ENCODE measurements around the gene ZNF284. TPM values are rescaled to one million over a fixed set of nuclear protein-coding genes. Genes with fewer than 3 reads are reported as not detected.

Gene ZNF284
- total RNA-seq, 1 experiment from 2014 or later, result 1.7 TPM

DNA sequence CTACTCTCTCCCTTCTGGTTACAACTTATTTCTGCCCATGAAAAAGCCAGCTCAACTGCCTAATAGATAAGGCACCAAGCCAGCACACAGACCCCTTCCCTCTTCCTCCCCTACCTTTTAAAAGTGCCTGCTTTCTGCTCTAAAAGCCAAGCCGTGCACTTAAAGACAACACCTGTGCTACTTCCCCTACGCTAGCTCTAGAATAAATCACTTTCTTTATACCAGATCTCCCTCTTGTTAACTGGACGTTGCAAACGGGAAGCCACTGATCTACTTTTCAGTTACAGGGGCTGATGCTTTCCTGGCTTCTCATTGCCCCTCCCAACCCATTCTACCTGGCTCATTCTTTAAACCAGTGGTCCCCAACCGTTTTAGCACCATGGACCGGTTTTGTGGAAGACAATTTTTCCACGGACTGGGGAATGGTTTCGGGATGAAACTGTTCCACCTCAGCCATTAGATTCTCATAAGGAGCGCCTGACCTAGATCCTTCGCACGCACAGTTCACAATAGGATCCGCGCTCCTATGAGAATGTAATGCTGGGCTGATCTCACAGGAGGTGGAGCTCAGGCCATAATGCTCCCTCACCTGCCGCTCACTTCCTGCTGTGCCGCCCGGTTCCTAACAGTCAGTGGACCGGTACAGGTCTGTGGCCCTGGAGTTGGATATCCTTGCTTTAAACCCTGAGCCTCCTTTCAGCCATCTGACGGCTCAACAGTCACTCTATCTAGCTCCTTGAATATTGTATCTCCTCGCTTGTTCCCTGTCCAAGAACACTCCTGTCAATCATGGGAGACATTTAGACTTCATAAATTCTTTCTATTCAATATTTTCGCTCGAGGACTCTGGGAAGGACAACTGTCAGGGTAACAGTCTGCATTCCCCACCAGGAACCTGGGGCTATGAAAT lies 21.0 kb upstream of the ZNF284 start:
- Mint-ChIP-seq H3K36me3 (peaks cover 11% of the 10 kb centered on the region), H3K4me3 (peak overlapping the region; percentile 95), H3K9me3 (peaks cover 40% of the 10 kb centered on the region), H3K27ac (0 out of 2 replicates have a peak overlapping the region, but pooled peaks have one; percentile 63), H3K4me1 (peaks cover 4% of the 10 kb centered on the region; the same call in 1 of the 2 replicates), H3K27me3 (ENCODE audit: low read depth) (peaks cover 20% of the 10 kb centered on the region)
- DNase-seq (ENCODE audit: low spot score) (peak; percentile 24), ATAC-seq (no peak; the same call in 1 of the 2 replicates)
- TF ChIP-seq MXD4 (CRISPR knock-in tag; IDR thresholded peaks at IDR 0.05; ENCODE audit: borderline replicate concordance) (no peak), ZNF121 (CRISPR knock-in tag; IDR thresholded peaks at IDR 0.05) (no peak), FOXK1 (CRISPR knock-in tag; IDR thresholded peaks at IDR 0.05) (no peak), NR2C2 (CRISPR knock-in tag; IDR thresholded peaks at IDR 0.05) (no peak), ZNF423 (CRISPR knock-in tag; IDR thresholded peaks at IDR 0.05) (no peak), NR3C1 (CRISPR knock-in tag; conservative IDR thresholded peaks at IDR 0.05; ENCODE audit: low read depth) (no peak), IRF2 (CRISPR knock-in tag; IDR thresholded peaks at IDR 0.05; ENCODE audit: borderline replicate concordance, low read depth) (no peak), ETV6 (CRISPR knock-in tag; IDR thresholded peaks at IDR 0.05) (no peak), GTF2I (CRISPR knock-in tag; conservative IDR thresholded peaks at IDR 0.05) (no peak), ZNF416 (CRISPR knock-in tag; IDR thresholded peaks at IDR 0.05) (no peak), MYBL2 (CRISPR knock-in tag; IDR thresholded peaks at IDR 0.05) (no peak), GABPB1 (CRISPR knock-in tag; IDR thresholded peaks at IDR 0.05) (no peak)
- TF ChIP-seq, protein P1, sequence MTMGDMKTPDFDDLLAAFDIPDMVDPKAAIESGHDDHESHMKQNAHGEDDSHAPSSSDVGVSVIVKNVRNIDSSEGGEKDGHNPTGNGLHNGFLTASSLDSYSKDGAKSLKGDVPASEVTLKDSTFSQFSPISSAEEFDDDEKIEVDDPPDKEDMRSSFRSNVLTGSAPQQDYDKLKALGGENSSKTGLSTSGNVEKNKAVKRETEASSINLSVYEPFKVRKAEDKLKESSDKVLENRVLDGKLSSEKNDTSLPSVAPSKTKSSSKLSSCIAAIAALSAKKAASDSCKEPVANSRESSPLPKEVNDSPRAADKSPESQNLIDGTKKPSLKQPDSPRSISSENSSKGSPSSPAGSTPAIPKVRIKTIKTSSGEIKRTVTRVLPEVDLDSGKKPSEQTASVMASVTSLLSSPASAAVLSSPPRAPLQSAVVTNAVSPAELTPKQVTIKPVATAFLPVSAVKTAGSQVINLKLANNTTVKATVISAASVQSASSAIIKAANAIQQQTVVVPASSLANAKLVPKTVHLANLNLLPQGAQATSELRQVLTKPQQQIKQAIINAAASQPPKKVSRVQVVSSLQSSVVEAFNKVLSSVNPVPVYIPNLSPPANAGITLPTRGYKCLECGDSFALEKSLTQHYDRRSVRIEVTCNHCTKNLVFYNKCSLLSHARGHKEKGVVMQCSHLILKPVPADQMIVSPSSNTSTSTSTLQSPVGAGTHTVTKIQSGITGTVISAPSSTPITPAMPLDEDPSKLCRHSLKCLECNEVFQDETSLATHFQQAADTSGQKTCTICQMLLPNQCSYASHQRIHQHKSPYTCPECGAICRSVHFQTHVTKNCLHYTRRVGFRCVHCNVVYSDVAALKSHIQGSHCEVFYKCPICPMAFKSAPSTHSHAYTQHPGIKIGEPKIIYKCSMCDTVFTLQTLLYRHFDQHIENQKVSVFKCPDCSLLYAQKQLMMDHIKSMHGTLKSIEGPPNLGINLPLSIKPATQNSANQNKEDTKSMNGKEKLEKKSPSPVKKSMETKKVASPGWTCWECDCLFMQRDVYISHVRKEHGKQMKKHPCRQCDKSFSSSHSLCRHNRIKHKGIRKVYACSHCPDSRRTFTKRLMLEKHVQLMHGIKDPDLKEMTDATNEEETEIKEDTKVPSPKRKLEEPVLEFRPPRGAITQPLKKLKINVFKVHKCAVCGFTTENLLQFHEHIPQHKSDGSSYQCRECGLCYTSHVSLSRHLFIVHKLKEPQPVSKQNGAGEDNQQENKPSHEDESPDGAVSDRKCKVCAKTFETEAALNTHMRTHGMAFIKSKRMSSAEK (CRISPR knock-in tag; IDR thresholded peaks at IDR 0.05; ENCODE audit: borderline replicate concordance), result no peak
- TF ChIP-seq, protein P2, sequence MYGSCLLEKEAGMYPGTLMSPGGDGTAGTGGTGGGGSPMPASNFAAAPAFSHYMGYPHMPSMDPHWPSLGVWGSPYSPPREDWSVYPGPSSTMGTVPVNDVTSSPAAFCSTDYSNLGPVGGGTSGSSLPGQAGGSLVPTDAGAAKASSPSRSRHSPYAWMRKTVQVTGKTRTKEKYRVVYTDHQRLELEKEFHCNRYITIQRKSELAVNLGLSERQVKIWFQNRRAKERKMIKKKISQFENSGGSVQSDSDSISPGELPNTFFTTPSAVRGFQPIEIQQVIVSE (CRISPR knock-in tag; IDR thresholded peaks at IDR 0.05; ENCODE audit: borderline replicate concordance), result no peak
- TF ChIP-seq, protein P3, sequence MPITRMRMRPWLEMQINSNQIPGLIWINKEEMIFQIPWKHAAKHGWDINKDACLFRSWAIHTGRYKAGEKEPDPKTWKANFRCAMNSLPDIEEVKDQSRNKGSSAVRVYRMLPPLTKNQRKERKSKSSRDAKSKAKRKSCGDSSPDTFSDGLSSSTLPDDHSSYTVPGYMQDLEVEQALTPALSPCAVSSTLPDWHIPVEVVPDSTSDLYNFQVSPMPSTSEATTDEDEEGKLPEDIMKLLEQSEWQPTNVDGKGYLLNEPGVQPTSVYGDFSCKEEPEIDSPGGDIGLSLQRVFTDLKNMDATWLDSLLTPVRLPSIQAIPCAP (CRISPR knock-in tag; IDR thresholded peaks at IDR 0.05), result no peak
- TF ChIP-seq, protein P4, sequence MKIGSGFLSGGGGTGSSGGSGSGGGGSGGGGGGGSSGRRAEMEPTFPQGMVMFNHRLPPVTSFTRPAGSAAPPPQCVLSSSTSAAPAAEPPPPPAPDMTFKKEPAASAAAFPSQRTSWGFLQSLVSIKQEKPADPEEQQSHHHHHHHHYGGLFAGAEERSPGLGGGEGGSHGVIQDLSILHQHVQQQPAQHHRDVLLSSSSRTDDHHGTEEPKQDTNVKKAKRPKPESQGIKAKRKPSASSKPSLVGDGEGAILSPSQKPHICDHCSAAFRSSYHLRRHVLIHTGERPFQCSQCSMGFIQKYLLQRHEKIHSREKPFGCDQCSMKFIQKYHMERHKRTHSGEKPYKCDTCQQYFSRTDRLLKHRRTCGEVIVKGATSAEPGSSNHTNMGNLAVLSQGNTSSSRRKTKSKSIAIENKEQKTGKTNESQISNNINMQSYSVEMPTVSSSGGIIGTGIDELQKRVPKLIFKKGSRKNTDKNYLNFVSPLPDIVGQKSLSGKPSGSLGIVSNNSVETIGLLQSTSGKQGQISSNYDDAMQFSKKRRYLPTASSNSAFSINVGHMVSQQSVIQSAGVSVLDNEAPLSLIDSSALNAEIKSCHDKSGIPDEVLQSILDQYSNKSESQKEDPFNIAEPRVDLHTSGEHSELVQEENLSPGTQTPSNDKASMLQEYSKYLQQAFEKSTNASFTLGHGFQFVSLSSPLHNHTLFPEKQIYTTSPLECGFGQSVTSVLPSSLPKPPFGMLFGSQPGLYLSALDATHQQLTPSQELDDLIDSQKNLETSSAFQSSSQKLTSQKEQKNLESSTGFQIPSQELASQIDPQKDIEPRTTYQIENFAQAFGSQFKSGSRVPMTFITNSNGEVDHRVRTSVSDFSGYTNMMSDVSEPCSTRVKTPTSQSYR (CRISPR knock-in tag; IDR thresholded peaks at IDR 0.05), result no peak
- TF ChIP-seq, protein P5, sequence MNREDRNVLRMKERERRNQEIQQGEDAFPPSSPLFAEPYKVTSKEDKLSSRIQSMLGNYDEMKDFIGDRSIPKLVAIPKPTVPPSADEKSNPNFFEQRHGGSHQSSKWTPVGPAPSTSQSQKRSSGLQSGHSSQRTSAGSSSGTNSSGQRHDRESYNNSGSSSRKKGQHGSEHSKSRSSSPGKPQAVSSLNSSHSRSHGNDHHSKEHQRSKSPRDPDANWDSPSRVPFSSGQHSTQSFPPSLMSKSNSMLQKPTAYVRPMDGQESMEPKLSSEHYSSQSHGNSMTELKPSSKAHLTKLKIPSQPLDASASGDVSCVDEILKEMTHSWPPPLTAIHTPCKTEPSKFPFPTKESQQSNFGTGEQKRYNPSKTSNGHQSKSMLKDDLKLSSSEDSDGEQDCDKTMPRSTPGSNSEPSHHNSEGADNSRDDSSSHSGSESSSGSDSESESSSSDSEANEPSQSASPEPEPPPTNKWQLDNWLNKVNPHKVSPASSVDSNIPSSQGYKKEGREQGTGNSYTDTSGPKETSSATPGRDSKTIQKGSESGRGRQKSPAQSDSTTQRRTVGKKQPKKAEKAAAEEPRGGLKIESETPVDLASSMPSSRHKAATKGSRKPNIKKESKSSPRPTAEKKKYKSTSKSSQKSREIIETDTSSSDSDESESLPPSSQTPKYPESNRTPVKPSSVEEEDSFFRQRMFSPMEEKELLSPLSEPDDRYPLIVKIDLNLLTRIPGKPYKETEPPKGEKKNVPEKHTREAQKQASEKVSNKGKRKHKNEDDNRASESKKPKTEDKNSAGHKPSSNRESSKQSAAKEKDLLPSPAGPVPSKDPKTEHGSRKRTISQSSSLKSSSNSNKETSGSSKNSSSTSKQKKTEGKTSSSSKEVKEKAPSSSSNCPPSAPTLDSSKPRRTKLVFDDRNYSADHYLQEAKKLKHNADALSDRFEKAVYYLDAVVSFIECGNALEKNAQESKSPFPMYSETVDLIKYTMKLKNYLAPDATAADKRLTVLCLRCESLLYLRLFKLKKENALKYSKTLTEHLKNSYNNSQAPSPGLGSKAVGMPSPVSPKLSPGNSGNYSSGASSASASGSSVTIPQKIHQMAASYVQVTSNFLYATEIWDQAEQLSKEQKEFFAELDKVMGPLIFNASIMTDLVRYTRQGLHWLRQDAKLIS (CRISPR knock-in tag; IDR thresholded peaks at IDR 0.05; ENCODE audit: borderline replicate concordance), result no peak
- CTCF ChIA-PET, result no interaction called here
- POLR2A ChIA-PET, result no interaction called here
